Breast epithelium (tissue), 3 donors: ENCODE measurements around the gene RUVBL1.

ENCODE experiments used
- CTCF ChIP-seq, 3 donors: fragments of 450-650 bp; IDR thresholded peaks; one replicate each; pipeline ENCODE4 v1.5.1; 2016 to 2017; ENCODE audit warnings: antibody characterized with exemption in 3 of 3, mild to moderate bottlenecking in 3 of 3, moderate library complexity in 3 of 3
- POLR2A ChIP-seq: fragments of 450-650 bp; IDR thresholded peaks from one replicate; pipeline ENCODE4 v1.6.1; 2016; ENCODE audit warnings: antibody characterized with exemption, mild to moderate bottlenecking, moderate library complexity
- POLR2AphosphoS5 ChIP-seq, 3 donors: sonication (generic); formaldehyde crosslinking; IDR thresholded peaks; one replicate each; pipeline ENCODE4 v1.6.1; 2017; ENCODE audit warnings: antibody characterized with exemption in 3 of 3

- TF ChIP-seq CTCF (IDR thresholded peaks at IDR 0.05) (no peak), POLR2AphosphoS5 (IDR thresholded peaks at IDR 0.05) (no peak), POLR2A (no peak)
Observed at GRCh38 chr3:128081226-128081625, 42.4 kb downstream of the RUVBL1 start.
